GM10847 (cell line): ENCODE measurements around the gene FGF19.

Source experiments
- POLR2A ChIP-seq: IDR thresholded peaks from 2 replicates; pipeline ENCODE4 v1.6.1; 2011; ENCODE audit not compliant: insufficient read length; ENCODE audit errors: extremely low read depth

The FGF19 gene

DNA sequence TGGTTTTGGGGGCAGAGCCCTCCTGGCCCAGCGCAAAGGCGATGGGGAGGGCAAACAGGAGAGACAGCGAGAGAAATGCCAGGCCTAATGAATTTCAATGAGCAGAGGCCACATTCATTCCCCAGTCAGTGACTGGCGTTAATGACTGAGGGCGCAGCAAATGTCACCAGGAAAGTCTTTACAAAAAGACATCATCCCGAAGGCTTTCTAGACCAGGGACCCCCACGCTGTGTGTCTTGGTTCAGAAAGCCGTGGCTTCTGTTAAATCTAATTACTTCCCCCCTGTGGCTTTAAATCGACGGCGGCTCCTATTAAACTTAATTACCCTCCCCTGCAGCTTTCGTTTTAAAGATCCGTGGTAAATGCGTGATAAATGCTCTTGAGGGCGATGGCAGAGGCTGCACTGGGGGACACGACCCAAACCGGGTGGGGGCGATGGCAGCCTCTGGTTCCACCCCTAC lies 1.6 kb upstream of the FGF19 start:
- no peak for TF ChIP-seq POLR2A

DNA sequence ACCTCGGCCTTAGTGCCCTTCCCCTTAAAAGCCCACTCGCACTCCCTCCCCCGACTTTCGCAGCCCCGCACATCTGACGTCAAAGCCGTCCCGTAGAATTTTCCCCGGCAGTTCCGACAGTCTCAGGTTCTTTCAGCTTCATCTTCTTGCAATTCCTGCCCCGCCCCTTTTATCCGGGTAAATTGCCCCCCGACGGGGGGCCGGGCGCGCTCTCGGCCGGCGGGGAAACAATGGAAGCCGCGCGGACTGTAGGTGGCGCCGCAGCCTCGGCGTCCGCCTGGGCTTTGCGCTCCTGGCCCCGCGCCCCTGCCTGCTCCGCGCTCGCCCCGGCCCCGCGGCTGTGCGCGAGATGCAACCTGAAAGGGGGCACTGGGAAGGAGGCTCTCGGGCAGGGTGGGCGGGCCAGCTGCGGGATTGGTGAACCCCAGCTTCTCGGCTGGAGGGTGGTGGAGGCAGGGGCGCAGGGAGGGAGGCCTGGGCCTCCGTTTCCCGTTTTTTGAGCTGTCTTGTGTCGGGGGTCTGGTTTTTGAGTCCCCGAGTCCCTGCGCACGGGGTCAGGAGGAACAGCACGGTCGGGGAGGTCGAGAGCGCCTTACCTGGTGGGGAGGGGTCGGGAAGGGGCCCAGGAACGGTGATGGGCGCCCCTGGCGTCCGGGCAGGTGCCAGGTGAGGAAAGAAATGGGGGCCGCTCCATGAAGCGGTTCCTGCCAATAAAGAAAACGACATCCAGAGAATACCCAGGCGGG lies 859 bp upstream of the FGF19 start:
- TF ChIP-seq POLR2A = no peak

DNA sequence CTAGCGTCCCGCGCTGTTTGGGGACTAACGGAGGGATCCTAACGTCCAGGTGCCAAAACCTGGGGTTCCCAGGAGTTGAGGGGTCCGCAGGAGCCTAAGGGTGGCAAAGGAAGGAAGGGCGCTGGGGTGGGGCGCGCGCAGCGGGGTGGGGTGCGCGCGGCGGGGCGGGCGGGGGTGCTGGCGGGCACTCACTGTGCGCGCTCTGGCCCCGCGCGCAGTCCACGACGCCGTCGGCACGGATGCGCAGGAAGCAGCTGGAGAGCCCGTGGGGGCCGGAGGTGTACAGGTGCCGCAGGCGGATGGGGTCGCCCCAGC lies 412 bp downstream of the FGF19 start:
- TF ChIP-seq POLR2A = no peak

DNA sequence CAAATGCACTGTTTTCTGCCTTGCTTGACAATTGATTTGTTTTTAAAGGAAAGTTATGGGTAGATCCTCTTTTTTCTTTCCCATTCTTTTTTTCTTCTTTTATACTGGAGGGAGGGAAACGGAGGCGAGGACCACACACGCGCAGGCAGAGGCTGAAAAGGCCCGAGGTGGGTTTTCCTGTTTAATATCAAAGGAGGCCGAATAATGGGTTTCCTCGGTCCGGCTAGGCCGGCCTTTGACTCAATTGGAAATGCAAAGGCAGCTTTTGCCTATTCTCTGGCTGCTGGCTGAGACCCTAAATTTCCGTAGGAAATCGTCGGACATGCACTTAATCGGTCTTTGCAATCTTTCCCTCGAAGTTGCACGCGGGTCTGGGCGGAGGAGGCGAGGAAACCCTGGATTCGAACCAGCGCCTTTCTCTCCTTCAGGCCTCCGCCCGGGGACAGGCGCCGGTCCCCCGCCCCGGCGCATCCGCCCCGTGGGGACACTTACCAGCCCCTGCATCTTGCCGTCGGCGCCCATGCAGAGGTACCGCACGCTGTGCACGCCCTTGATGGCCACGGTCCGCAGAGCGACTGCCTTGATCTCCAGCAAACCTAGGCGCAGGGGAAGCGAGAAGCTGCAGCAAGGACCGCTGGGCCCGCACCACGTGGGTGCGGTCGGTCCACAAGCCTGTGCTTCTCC lies 911 bp downstream of the FGF19 start:
- no peak for TF ChIP-seq POLR2A

DNA sequence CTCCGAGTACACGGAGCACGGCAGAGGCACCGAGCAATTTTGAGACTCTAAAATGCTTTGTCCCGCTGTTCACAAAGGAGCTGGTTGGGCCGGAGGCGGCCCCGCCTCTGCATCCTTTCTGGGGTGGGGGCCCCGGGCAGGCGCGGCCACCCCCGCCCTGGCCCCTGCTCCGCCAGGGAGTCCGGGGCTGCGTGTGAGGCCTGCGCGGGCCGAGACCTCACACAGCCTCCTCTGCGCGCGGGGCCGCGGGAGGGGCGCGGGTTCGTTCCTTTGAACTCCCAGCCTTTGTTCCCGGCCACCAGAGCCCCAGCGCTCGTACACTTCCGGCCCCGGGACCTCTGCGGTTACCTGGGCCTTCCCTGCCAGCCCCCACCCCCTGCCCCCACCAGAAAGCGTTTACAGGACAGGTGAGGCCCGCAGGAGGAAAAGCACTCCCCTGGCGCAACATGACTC lies 1.6 kb downstream of the FGF19 start:
- TF ChIP-seq POLR2A = no peak

DNA sequence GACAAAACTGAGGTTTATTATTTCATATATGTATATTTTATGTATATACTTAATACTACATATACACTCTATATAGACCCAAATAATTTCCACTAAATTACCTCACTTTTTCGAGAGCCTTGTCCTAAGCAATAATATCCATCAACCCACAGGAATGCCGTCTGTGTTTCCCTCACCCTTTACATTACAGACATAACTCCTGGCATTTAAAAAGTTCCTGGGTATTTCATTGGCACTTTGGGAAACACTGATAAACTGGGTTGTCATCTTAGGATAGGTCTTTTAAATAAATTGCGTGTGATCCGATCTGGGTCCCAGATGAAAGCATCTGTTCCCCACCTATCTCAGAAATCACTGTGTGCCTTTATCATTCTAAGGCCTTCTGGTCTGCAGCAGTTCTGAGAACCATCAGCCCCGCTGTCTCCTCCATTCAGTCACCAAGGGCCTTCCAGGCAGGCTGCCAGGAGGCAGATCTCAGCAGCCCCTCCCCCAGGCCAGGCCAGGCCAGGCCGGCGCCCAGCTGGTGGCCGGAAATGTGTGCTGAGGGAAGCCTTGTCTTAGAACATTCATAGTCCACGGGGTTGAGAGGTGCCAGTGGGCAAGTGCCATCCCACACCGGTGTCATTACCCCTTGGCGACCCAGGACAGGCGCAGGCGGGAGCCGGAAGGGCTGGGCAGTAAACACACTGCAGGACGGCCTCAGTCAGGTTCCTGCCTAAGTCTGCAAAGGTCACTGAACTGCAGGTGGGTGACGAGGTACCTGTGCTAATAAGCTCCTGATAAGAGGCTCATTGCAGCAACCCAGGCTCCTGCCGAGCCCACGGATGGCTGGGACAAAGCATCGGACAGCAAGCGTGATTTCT lies 3.3 kb downstream of the FGF19 start:
- TF ChIP-seq POLR2A = no peak

DNA sequence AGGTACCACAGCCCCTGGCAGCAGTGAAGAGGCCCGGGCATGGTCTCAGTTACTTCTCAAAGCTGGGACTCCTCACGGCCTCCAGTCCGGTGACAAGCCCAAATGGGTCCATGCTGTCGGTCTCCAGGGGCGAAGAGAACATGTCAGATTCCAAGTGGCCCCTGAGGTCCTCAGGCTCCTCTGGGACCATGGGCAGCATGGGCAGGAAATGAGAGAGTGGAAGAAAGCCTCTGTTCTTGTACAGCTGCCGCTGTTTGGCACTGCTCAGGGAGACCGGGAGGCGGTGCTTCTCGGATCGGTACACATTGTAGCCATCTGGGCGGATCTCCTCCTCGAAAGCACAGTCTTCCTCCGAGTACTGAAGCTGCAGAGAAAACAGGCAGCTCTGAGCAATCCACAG lies 4.6 kb downstream of the FGF19 start:
- no peak for TF ChIP-seq POLR2A

DNA sequence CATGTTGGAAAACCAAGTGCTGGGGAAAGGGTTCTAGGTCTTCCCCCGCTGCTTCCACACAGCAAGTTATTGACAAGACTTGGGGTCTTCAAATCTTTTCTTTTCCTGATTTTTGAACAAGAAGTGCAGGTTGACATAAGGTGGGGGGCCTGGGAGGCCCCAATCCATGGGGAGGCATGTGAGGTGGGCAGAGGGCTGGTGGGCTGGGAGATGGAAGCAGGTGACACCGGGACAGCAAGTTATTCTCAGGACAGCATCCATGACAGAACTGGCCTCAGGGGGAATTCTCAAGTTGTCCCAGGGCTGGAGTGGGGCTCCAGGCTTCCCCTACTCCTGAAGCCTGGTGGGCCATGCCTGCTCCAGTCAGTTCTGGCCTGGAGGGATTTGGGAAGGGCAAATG lies 5.5 kb downstream of the FGF19 start:
- no peak for TF ChIP-seq POLR2A

DNA sequence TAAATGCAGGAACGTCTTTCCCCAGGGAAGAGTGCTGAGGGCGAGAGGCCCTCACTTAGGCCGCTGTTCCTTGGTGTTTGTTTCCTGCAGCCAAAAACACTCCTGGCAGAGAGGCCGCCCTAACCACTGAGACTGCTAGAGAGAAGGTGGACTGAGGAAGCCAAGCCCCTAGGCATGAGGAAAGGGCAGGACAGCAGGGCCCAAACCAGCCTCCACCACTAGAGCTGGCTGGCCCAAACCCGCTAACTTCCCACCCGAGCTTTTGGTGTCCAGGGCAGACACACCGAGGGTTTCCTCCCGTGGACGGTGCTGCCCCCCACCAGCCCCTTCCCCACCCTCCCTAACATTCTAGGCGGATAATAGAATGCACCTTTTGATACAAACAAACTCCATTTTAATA lies 6.0 kb downstream of the FGF19 start:
- no peak for TF ChIP-seq POLR2A

DNA sequence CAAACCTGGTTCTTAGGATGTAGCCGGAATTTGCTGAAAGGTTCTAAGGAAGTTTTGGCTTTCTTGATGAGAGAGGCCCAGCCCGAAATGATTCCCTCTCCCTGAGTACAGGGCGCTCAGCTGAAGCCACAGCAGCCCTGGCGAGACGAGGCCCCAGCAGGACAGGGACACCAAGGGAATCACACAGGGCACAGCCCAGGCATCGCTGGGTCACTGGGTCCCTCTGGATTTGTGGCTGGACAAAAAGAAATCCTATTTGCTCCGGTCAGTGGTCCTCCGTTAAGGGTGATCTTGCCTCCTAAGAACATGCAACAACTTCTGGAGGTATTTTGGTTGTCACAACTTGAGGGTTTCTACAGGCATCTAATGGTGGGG lies 6.4 kb downstream of the FGF19 start:
- TF ChIP-seq POLR2A = no peak

DNA sequence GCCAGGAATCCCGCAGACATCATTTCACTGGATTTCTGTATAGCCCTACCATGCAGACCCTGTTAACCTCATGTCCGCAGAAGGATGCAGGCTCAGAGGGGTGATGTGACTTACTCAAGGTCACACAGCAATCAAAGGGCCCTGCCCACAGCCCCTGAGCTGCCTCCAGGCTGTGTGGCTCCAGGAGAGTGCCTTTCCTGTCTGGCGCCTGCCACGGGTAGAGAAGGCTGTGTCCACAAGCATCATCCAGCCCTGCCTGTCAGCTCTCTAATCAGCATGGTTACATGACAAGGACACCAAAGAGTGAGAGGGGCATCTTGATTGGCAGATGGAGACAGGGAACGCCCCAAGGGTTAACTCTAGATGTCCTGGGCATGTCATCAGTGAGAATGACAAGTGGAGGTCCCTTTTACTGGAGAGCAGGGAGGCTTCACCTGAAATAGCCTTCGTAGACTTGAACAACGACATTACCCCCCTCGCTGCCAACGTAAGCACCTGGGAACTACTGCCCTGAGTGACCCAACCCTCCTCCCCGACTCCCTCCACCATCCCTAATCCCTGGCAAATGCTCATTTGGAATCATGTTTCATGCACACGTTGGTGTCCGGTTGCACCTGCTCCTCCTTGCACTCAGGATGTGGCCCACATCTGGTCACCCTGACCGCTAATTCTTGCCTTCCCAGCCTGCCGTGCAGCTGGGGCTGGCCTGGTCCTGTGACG lies 6.9 kb downstream of the FGF19 start:
- no peak for TF ChIP-seq POLR2A

DNA sequence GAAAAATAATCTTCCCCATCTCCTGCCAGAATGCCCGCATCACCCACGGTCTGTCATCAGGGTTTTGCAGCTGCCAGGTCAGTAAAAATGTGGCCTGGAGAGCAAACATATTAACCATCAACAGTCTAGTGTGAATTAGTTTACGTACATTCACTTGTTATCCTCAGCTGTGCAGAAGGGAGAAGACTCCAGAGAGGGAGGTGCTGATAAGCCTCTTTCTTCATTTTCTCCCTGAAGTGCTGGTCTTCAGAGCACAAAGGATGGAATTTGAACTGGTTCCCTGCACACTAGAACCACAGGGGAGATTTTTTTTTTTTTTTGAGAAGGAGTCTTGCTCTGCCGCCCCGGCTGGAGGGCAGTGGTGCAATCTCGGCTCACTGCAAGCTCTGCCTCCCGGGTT lies 8.2 kb downstream of the FGF19 start:
- TF ChIP-seq POLR2A = no peak

DNA sequence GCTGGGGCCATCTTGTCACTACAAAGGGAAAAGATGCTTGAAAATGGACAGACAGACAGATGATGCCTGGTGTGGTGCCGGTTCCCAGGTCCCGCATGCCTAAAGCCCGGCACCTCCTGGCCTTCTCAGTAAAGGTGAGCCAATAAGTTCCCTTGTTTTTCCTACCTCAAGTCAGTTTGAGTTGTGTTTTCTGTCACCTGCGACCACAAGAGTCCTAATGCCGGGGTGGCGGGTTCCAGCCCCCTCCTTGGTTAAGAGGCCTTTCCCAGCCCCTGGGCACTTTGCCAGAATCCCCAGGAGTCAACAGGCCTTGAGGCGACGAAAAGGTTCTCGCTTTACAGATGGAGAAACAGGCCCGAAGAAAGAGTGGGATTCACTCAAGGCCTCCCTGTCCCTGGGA lies 9.0 kb downstream of the FGF19 start:
- TF ChIP-seq POLR2A = no peak

DNA sequence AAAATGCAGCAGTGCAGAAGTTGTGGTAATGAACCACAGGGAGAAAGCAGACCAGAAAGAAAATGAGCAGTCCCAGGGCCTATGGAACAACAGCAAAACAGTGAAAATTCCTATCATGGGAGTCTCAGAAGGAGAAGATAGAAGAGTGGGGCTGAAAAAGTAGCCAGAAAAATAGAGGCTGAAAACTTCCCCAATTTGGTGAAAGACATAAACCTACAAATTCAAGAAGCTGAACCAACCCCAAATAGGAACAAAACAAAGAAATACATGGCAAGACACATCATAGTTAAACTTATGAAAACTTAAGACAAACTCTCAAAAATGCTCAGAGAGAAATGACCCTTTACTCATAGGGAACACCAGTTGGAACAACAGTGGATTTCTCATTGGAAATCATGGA lies 11.4 kb downstream of the FGF19 start:
- no peak for TF ChIP-seq POLR2A

DNA sequence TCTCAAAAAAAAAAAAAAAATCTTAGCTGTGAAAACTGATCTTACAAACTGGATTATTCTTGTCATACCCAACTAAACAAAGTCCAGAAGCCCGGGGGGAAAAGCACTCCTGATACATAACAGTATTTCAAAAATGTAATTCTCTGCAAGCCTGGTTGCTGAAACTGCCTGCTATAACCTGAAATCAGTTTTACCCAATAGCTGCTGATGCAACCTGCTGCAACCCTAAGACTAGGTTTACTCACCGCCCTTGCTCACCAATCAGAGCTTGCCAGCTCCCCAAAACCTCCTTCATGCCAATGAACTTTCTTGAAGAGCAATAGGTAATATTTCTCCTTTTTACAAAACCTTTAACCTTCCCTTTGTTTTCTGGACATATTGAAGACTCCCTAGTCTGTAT lies 12.4 kb downstream of the FGF19 start:
- no peak for TF ChIP-seq POLR2A
